Measurements from ENCODE around the gene QSOX1. TPM values are rescaled to one million over a fixed set of nuclear protein-coding genes. Genes with fewer than 3 reads are reported as not detected.

QSOX1 gene
- total and polyA plus RNA-seq, 7 experiments from 2014 or later: 9.3 to 55.6 (median 23.6) TPM

DNA sequence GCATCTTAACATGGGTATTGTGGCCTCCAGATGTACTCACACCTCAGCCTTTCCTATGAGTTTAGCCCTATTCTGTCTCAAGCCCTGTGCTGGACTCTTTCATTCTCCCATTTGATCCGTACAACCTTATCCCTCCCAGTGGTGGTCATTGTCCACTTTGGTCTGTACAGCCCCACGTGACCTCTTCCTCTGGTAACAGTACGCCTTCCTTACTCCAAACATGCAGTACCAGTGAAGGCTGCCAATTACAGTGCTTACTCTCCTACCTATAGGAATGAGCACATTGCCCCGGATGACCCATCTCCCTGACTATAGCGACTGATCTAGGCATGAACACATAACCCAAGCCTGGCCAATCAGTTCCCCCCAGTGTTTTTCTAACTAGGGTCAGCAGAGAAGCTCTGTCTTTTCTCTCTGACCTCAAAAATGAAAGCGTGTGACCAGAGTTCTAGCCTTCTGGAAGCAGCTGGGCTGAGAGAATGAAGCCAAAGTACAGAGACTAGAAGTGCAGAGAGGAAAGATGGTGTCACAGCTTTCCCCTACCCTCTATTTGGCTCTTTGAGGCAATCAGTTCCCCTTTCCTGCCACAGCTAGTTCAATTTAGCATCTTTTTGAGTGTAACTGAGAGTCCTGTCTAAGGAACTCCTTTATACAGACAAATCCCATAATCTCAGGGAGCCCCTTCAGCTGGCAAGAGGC lies 9.9 kb upstream of the QSOX1 start:
- no peaks in the 10 kb centered on the region for H3K4me1 Mint-ChIP-seq
- ATAC-seq: no peak
- no peaks in the 10 kb centered on the region for H3K36me3 Mint-ChIP-seq
- ChIA-PET CTCF (no interaction called here), POLR2A (interaction anchor here (2.1 kb wide), 1 partner anchor 10 kb away, joined by 6 read pairs; the partner anchor contains the start of gene QSOX1)
- Histone ChIP-seq H3K9me3 (ENCODE audit: control insufficient read depth in 2 of 3, low read length in 3 of 3) (no peaks in the 10 kb centered on the region), H3K4me1 (ENCODE audit: control insufficient read depth in 2 of 2, insufficient read depth in 2 of 2, low read length in 2 of 2) (no peaks in the 10 kb centered on the region), H3K36me3 (ENCODE audit: control insufficient read depth in 2 of 3, insufficient read depth in 3 of 3, low read length in 3 of 3) (no peaks in the 10 kb centered on the region), H3K4me3 (ENCODE audit: low read length) (no peak overlapping the region), H3K27me3 (ENCODE audit: control insufficient read depth in 2 of 2, insufficient read depth in 2 of 2, low read length in 2 of 2) (peaks cover 0 to 4% of the 10 kb centered on the region in 2 donors), H3K27ac (ENCODE audit: low read depth, low read length) (no peak overlapping the region)
- intact Hi-C loops (cut with micrococcal nuclease): no loop called here
- no peak for DNase-seq
- no peak overlapping the region for H3K4me3 Mint-ChIP-seq
- peaks cover 0 to 16% (median 0%) of the 10 kb centered on the region in 5 donors for H3K27me3 Mint-ChIP-seq
- H3K9me3 Mint-ChIP-seq: peaks cover 0 to 1% (median 0%) of the 10 kb centered on the region in 11 donors
- peak overlapping the region in 1 of 9 donors; percentile 12 for H3K27ac Mint-ChIP-seq

DNA sequence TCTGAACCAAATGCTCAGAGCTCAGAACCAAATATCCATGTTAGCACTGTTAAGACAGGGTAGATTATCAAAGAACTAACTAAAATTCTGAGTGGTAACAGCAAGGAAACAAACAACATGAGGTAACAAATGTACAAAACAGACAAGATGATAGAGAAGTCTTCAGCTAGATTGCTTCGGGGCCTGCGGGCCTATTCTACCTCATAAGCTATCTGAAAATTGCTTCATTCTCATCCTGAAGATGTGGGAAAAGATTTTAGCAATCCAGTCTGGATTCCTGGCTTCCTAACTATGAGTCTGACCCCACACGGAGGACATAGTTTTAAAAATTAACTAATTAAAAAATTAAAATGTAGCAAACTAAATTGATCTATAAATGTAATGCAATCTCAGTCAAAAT lies 9.2 kb upstream of the QSOX1 start:
- Mint-ChIP-seq H3K4me3 (no peak overlapping the region), H3K9me3 (peaks cover 0 to 1% (median 0%) of the 10 kb centered on the region in 11 donors), H3K4me1 (no peaks in the 10 kb centered on the region), H3K27me3 (peaks cover 0 to 16% (median 0%) of the 10 kb centered on the region in 5 donors), H3K27ac (peak overlapping the region in 1 of 9 donors; percentile 12), H3K36me3 (no peaks in the 10 kb centered on the region)
- POLR2A ChIA-PET: interaction anchor here (2.1 kb wide), 1 partner anchor 9 kb away, joined by 6 read pairs; the partner anchor contains the start of gene QSOX1
- H3K4me1 ChIP-seq (ENCODE audit: control insufficient read depth in 2 of 2, insufficient read depth in 2 of 2, low read length in 2 of 2): no peaks in the 10 kb centered on the region
- no peak for DNase-seq
- no peak for ATAC-seq
- H3K27me3 ChIP-seq (ENCODE audit: control insufficient read depth in 2 of 2, insufficient read depth in 2 of 2, low read length in 2 of 2): peaks cover 0 to 4% of the 10 kb centered on the region in 2 donors
- CTCF ChIA-PET: no interaction called here
- H3K4me3 ChIP-seq (ENCODE audit: low read length): no peak overlapping the region
- no peaks in the 10 kb centered on the region for H3K36me3 ChIP-seq (ENCODE audit: control insufficient read depth in 2 of 3, insufficient read depth in 3 of 3, low read length in 3 of 3)
- no peak overlapping the region for H3K27ac ChIP-seq (ENCODE audit: low read depth, low read length)
- no peaks in the 10 kb centered on the region for H3K9me3 ChIP-seq (ENCODE audit: control insufficient read depth in 2 of 3, low read length in 3 of 3)
- intact Hi-C loops (cut with micrococcal nuclease): no loop called here

DNA sequence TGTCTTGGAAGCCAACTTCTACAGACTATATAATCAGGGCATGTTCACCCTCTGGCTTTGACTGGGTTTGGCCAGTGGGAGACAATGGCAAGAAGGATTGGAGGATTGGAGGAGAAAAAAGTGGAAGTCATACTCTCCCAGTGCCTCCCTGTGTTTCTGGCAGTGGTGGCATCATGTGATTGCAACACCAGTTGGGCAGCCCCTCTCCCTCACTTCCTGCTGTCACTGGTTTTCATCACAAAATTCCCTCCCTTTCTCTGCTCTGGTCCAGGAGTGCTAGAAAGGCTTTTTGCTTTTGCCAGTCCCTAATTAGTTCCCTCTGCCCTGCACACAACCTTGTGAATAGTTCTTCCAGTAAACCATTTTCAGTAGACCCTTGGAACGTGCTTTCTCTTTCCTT lies 3.7 kb upstream of the QSOX1 start:
- H3K4me3 ChIP-seq (ENCODE audit: low read length): no peak overlapping the region
- Mint-ChIP-seq H3K9me3 (peaks cover 0 to 2% (median 0%) of the 10 kb centered on the region in 11 donors), H3K36me3 (no peaks in the 10 kb centered on the region), H3K27me3 (peaks cover 0 to 3% (median 0%) of the 10 kb centered on the region in 5 donors), H3K4me3 (no peak overlapping the region), H3K27ac (no peak overlapping the region), H3K4me1 (peaks cover 7 to 18% (median 13%) of the 10 kb centered on the region in 7 donors)
- ChIA-PET CTCF (no interaction called here), POLR2A (no interaction called here)
- no peak overlapping the region for H3K27ac ChIP-seq (ENCODE audit: low read depth, low read length)
- H3K27me3 ChIP-seq (ENCODE audit: control insufficient read depth in 2 of 2, insufficient read depth in 2 of 2, low read length in 2 of 2): no peaks in the 10 kb centered on the region
- no peaks in the 10 kb centered on the region for H3K9me3 ChIP-seq (ENCODE audit: control insufficient read depth in 2 of 3, low read length in 3 of 3)
- no peak for ATAC-seq
- intact Hi-C loops (cut with micrococcal nuclease): loop anchor here (5.0 to 10.0 kb wide), 10 partner anchors 76 to 1874 kb away; partner anchors contain the start of genes AXDND1 (in 2 of the 2), FAM20B (in 2 of the 2), XPR1 (in 2 of the 2) and SOAT1 (in 1 of the 2)
- H3K36me3 ChIP-seq (ENCODE audit: control insufficient read depth in 2 of 3, insufficient read depth in 3 of 3, low read length in 3 of 3): peaks cover 0 to 3% (median 0%) of the 10 kb centered on the region in 3 experiments
- H3K4me1 ChIP-seq (ENCODE audit: control insufficient read depth in 2 of 2, insufficient read depth in 2 of 2, low read length in 2 of 2): peaks cover 7 to 11% of the 10 kb centered on the region in 2 donors
- no peak for DNase-seq

DNA sequence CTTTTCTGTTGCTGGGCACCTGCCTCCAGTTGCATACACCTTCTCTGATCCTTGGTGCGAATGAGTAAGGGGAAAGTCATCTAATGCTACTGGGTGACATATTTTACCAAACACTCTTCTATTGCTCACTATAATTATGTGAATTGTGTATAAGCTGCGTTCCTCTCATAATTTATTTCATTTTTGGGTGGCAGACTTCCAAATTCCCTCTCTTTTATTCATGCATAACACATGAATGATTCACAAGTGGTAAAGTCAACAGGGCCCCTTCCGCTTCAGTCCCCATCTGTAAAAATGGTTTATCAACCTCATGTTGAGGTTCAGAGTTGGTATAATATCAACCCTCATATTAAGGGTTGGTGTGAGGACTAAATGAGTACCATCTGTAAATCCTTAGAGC lies 3.2 kb upstream of the QSOX1 start:
- ChIA-PET POLR2A (no interaction called here), CTCF (no interaction called here)
- intact Hi-C loops (cut with micrococcal nuclease): loop anchor here (5.0 to 10.0 kb wide), 10 partner anchors 76 to 1873 kb away; partner anchors contain the start of genes AXDND1 (in 2 of the 2), FAM20B (in 2 of the 2), XPR1 (in 2 of the 2) and SOAT1 (in 1 of the 2)
- H3K36me3 Mint-ChIP-seq: no peaks in the 10 kb centered on the region
- DNase-seq: no peak
- Histone ChIP-seq H3K9me3 (ENCODE audit: control insufficient read depth in 2 of 3, low read length in 3 of 3) (no peaks in the 10 kb centered on the region), H3K27ac (ENCODE audit: low read depth, low read length) (no peak overlapping the region), H3K4me3 (ENCODE audit: low read length) (no peak overlapping the region), H3K27me3 (ENCODE audit: control insufficient read depth in 2 of 2, insufficient read depth in 2 of 2, low read length in 2 of 2) (no peaks in the 10 kb centered on the region), H3K36me3 (ENCODE audit: control insufficient read depth in 2 of 3, insufficient read depth in 3 of 3, low read length in 3 of 3) (peaks cover 0 to 3% (median 0%) of the 10 kb centered on the region in 3 experiments), H3K4me1 (ENCODE audit: control insufficient read depth in 2 of 2, insufficient read depth in 2 of 2, low read length in 2 of 2) (peaks cover 7 to 16% of the 10 kb centered on the region in 2 donors)
- ATAC-seq: no peak
- H3K4me3 Mint-ChIP-seq: no peak overlapping the region
- H3K27me3 Mint-ChIP-seq: no peaks in the 10 kb centered on the region
- peaks cover 0 to 2% (median 0%) of the 10 kb centered on the region in 11 donors for H3K9me3 Mint-ChIP-seq
- H3K4me1 Mint-ChIP-seq: peaks cover 12 to 23% (median 18%) of the 10 kb centered on the region in 7 donors
- no peak overlapping the region for H3K27ac Mint-ChIP-seq

DNA sequence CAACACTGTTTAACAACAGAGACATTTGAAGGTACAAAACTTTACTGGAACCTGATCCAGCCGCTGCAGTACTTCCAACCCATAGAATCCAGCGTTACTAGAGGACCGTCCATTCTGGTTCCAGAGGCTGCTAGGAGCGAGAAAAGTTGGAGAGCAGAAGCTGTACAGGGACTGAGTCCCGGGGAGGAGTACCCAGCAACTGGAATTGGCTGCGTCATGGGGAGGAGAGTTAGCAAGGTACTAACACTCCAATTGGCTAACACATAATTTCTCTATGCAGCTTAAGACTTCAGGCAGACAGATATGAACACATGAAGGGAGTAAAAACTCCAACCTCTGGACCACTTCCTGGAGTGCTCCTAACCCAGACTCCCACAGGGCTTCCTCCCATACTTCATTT lies 2.1 kb upstream of the QSOX1 start:
- Histone ChIP-seq H3K4me3 (ENCODE audit: low read length) (no peak overlapping the region), H3K27me3 (ENCODE audit: control insufficient read depth in 2 of 2, insufficient read depth in 2 of 2, low read length in 2 of 2) (no peaks in the 10 kb centered on the region), H3K4me1 (ENCODE audit: control insufficient read depth in 2 of 2, insufficient read depth in 2 of 2, low read length in 2 of 2) (peaks cover 7 to 20% of the 10 kb centered on the region in 2 donors), H3K9me3 (ENCODE audit: control insufficient read depth in 2 of 3, low read length in 3 of 3) (no peaks in the 10 kb centered on the region), H3K27ac (ENCODE audit: low read depth, low read length) (no peak overlapping the region), H3K36me3 (ENCODE audit: control insufficient read depth in 2 of 3, insufficient read depth in 3 of 3, low read length in 3 of 3) (peaks cover 0 to 3% (median 0%) of the 10 kb centered on the region in 3 experiments)
- DNase-seq (no peak), ATAC-seq (no peak)
- ChIA-PET CTCF (interaction anchor here (0.5 kb wide), 1 partner anchor 24 kb away, joined by 3 read pairs; no protein-coding TSS in a partner anchor), POLR2A (no interaction called here)
- Mint-ChIP-seq H3K9me3 (peaks cover 0 to 2% (median 0%) of the 10 kb centered on the region in 11 donors), H3K27ac (peak overlapping the region in 1 of 9 donors; percentile 13), H3K27me3 (no peaks in the 10 kb centered on the region), H3K36me3 (no peaks in the 10 kb centered on the region), H3K4me1 (peaks cover 20 to 31% (median 27%) of the 10 kb centered on the region in 7 donors), H3K4me3 (peak overlapping the region in 3 of 10 donors; percentile 19 to 90 (median 43))
- intact Hi-C loops (cut with micrococcal nuclease): loop anchor here (5.0 to 10.0 kb wide), 10 partner anchors 75 to 1872 kb away; partner anchors contain the start of genes AXDND1 (in 2 of the 2), FAM20B (in 2 of the 2), XPR1 (in 2 of the 2) and SOAT1 (in 1 of the 2)

DNA sequence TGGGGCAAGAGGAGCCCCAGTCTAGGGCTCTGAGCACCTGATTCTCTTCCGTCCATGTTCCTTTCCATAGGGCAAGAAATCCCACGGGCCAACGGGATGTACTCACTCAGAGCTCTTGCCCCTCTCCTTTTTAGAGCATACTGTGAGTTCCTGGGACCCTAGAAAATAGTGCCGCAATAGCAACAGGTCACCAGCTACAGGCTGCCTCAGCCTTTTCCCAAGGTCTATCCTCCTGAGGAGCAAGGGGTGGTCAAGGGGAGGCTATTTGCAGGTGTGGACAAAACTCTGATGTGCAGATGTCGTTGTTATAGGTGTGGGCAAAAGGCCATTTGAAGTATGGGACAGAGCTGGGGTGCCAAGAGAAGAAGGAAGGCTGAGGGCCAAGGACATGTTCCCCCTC lies 1.6 kb upstream of the QSOX1 start:
- Mint-ChIP-seq H3K4me1 (peaks cover 20 to 34% (median 30%) of the 10 kb centered on the region in 7 donors), H3K27ac (peak overlapping the region in 3 of 9 donors; percentile 13 to 89 (median 52)), H3K27me3 (no peaks in the 10 kb centered on the region), H3K9me3 (peaks cover 0 to 2% (median 0%) of the 10 kb centered on the region in 11 donors), H3K36me3 (peaks cover 0 to 2% (median 0%) of the 10 kb centered on the region in 5 donors), H3K4me3 (peak overlapping the region in 8 of 10 donors; percentile 26 to 99 (median 84))
- intact Hi-C loops (cut with micrococcal nuclease): loop anchor here (5.0 to 10.0 kb wide), 10 partner anchors 74 to 1872 kb away; partner anchors contain the start of genes AXDND1 (in 2 of the 2), FAM20B (in 2 of the 2), XPR1 (in 2 of the 2) and SOAT1 (in 1 of the 2)
- no peak for ATAC-seq
- ChIA-PET CTCF (no interaction called here), POLR2A (no interaction called here)
- Histone ChIP-seq H3K4me3 (ENCODE audit: low read length) (no peak overlapping the region), H3K9me3 (ENCODE audit: control insufficient read depth in 2 of 3, low read length in 3 of 3) (no peaks in the 10 kb centered on the region), H3K27ac (ENCODE audit: low read depth, low read length) (no peak overlapping the region), H3K4me1 (ENCODE audit: control insufficient read depth in 2 of 2, insufficient read depth in 2 of 2, low read length in 2 of 2) (peaks cover 7 to 20% of the 10 kb centered on the region in 2 donors), H3K27me3 (ENCODE audit: control insufficient read depth in 2 of 2, insufficient read depth in 2 of 2, low read length in 2 of 2) (no peaks in the 10 kb centered on the region), H3K36me3 (ENCODE audit: control insufficient read depth in 2 of 3, insufficient read depth in 3 of 3, low read length in 3 of 3) (peaks cover 0 to 3% (median 0%) of the 10 kb centered on the region in 3 experiments)
- DNase-seq: no peak

Data from naive thymus-derived CD4-positive, alpha-beta T cell (primary cell).